B cell (primary cell): ENCODE results near the gene RNF167. TPM values are rescaled to one million over a fixed set of nuclear protein-coding genes. Genes with fewer than 3 reads are reported as not detected.

ENCODE experiments used
- ATAC-seq: fragments of 200-7000 bp; cut with Tn5 transposase; one replicate; pipeline ENCODE4 v1.10.0; 2021; ENCODE audit warnings: low read depth, mild to moderate bottlenecking, moderate number of reproducible peaks, moderate library complexity
- CTCF ChIA-PET: fragments of 350-600 bp; sonication (Branson Sonifier 250); formaldehyde crosslinking; loops from one replicate; lab custom pipeline; 2021; ENCODE audit warnings: antibody characterized with exemption, inconsistent platforms; lab: Charles Lee
- POLR2A ChIA-PET: fragments of 350-600 bp; sonication (Branson Sonifier 250); formaldehyde crosslinking; loops from one replicate; lab custom pipeline; 2021; ENCODE audit warnings: antibody characterized with exemption; lab: Charles Lee
- DNase-seq: peaks from one replicate; pipeline ENCODE4 v3.0.0; 2013
- H2AFZ ChIP-seq: 2 replicates; pipeline ENCODE4 v1.6.1; 2012; ENCODE audit warnings: mild to moderate bottlenecking, low read depth, low read length; ENCODE audit not compliant: insufficient read depth, poor library complexity, severe bottlenecking
- H3K27ac ChIP-seq, 2 donors: 1 replicate in 1 of 2; 2 replicates in 1 of 2; pipeline ENCODE4 v1.5.1; 2012 to 2013; ENCODE audit warnings: low read length in 2 of 2, mild to moderate bottlenecking in 2 of 2, moderate library complexity in 1 of 2
- H3K27me3 ChIP-seq, 4 experiments: fragments of 200-600 bp in 1 of 4; sonication (generic) in 1 of 4; replicated peaks in 1 of 4; 1 replicate in 2 of 4; 2 replicates in 2 of 4; pipeline versions ENCODE4 v1.6.1 to v1.7.0; 2013 to 2016; ENCODE audit warnings: low read length in 3 of 4, mild to moderate bottlenecking in 2 of 4, mixed read lengths in 1 of 4, moderate library complexity in 1 of 4; ENCODE audit not compliant: insufficient read depth in 4 of 4, control insufficient read depth in 3 of 4; ENCODE audit errors: control extremely low read depth in 1 of 4
- H3K36me3 ChIP-seq, 2 experiments: replicated peaks in 1 of 2; 1 replicate in 1 of 2; 2 replicates in 1 of 2; pipeline versions ENCODE4 v1.6.1 to v1.7.1; 2013; ENCODE audit warnings: low read length in 1 of 2; ENCODE audit not compliant: insufficient read depth in 2 of 2, control insufficient read depth in 1 of 2; ENCODE audit errors: control extremely low read depth in 1 of 2, extremely low read depth in 1 of 2
- H3K4me1 ChIP-seq, 2 donors: fragments of 200-600 bp in 1 of 2; sonication (generic) in 1 of 2; 1 replicate in 1 of 2; 2 replicates in 1 of 2; pipeline versions ENCODE4 v1.5.1 to v1.6.1; 2013 to 2017; ENCODE audit warnings: low read length in 2 of 2; ENCODE audit not compliant: control insufficient read depth in 2 of 2, insufficient read depth in 2 of 2
- H3K4me2 ChIP-seq: replicated peaks from 2 replicates; pipeline ENCODE3; 2012; ENCODE audit warnings: mild to moderate bottlenecking, low read depth, low read length; ENCODE audit not compliant: poor library complexity, severe bottlenecking
- H3K4me3 ChIP-seq, 5 experiments: fragments of 200-600 bp in 1 of 5; sonication (generic) in 1 of 5; 1 replicate in 3 of 5; 2 replicates in 2 of 5; pipeline versions ENCODE4 v1.5.1 to v1.7.0; 2011 to 2016; ENCODE audit warnings: low read length in 4 of 5, mild to moderate bottlenecking in 4 of 5, low read depth in 2 of 5, control low read depth in 1 of 5, moderate library complexity in 1 of 5; ENCODE audit not compliant: insufficient read depth in 1 of 5; ENCODE audit errors: control extremely low read depth in 1 of 5, extremely low read depth in 1 of 5
- H3K79me2 ChIP-seq: fragments of 200-600 bp; sonication (generic); one replicate; pipeline ENCODE4 v1.6.0; 2016; ENCODE audit warnings: low read length; ENCODE audit not compliant: control insufficient read depth, insufficient read depth
- H3K9ac ChIP-seq: fragments of 200-600 bp; sonication (generic); 2 replicates; pipeline ENCODE4 v1.6.1; 2017; ENCODE audit warnings: mild to moderate bottlenecking, low read length, moderate library complexity
- H3K9me3 ChIP-seq, 3 donors: one replicate each; pipeline versions ENCODE4 v1.6.1 to v1.7.1; 2013; ENCODE audit warnings: low read length in 2 of 3; ENCODE audit not compliant: control insufficient read depth in 2 of 3, insufficient read depth in 1 of 3; ENCODE audit errors: control extremely low read depth in 1 of 3
- H4K20me1 ChIP-seq: 2 replicates; pipeline ENCODE4 v1.6.0; 2012; ENCODE audit warnings: mild to moderate bottlenecking, low read length; ENCODE audit not compliant: insufficient read depth, control insufficient read depth, poor library complexity, severe bottlenecking
- H3K27ac Mint-ChIP-seq: one replicate; pipeline ENCODE4 v1.8.0; 2021; ENCODE audit warnings: mixed read lengths
- H3K27me3 Mint-ChIP-seq: one replicate; pipeline ENCODE4 v1.8.0; 2021; ENCODE audit warnings: mixed read lengths
- H3K4me1 Mint-ChIP-seq: one replicate; pipeline ENCODE4 v1.8.0; 2021; ENCODE audit warnings: mixed read lengths
- H3K4me3 Mint-ChIP-seq: one replicate; pipeline ENCODE4 v1.8.0; 2021; ENCODE audit warnings: mixed read lengths
- H3K9me3 Mint-ChIP-seq: one replicate; pipeline ENCODE4 v1.8.0; 2022; ENCODE audit warnings: mixed read lengths; ENCODE audit not compliant: insufficient read depth
- CTCF ChIP-seq: fragments of 200-600 bp; IDR thresholded peaks from one replicate; pipeline ENCODE4 v1.8.0; 2022; ENCODE audit warnings: antibody characterized with exemption, mild to moderate bottlenecking
- EZH2 ChIP-seq: IDR thresholded peaks from 2 replicates; pipeline ENCODE4 v1.6.1; 2012; ENCODE audit warnings: borderline replicate concordance, low read depth, mild to moderate bottlenecking, moderate library complexity, low read length; ENCODE audit not compliant: insufficient read depth, poor library complexity, severe bottlenecking
- WGBS: methylation state at CpG from one replicate; pipeline ENCODE4 v1.1.5; 2013; ENCODE audit warnings: missing lambda C conversion rate; ENCODE audit not compliant: insufficient coverage; 5-methylcytosine and 5-hydroxymethylcytosine counted together
- intact Hi-C: fragments of 100-400 bp; cut with micrococcal nuclease; formaldehyde crosslinking; loops from one replicate; pipeline ENCODE4 v1.10.0; 2022
- polyA plus RNA-seq: library from polyadenylated mRNA; depleted of rRNA; stranded (reverse); fragments of >200 nt; gene quantifications from 2 replicates; pipeline ENCODE4 v1.2.3, GENCODE V29; 2012
- total RNA-seq, 2 donors: library from RNA; stranded (reverse); fragments of 120-200 nt in 1 of 2; gene quantifications; 1 replicate in 1 of 2; 2 replicates in 1 of 2; pipeline versions ENCODE4 v1.2.3 to v1.2.4, GENCODE V29; 2013 to 2022

The RNF167 gene
- total and polyA plus RNA-seq, 2 donors (not counting 1 experiment from before 2014, with no cell fraction given): 143 to 186 TPM

- ChIA-PET CTCF (interaction anchor here (0.7 to 4.0 kb wide), 9 partner anchors 10 to 190 kb away, joined by 3 to 15 read pairs (median 4); partner anchors contain the start of gene SPAG7), POLR2A (interaction anchor here (0.6 to 2.1 kb wide), 6 partner anchors 11 to 547 kb away, joined by 3 to 9 read pairs (median 4); partner anchors contain the start of genes RNF167, SLC25A11 and SPAG7)
- TF ChIP-seq EZH2 (no peak), CTCF (peak; percentile 14)
- Mint-ChIP-seq H3K9me3 (no peaks in the 10 kb centered on the region), H3K27me3 (peaks cover 4% of the 10 kb centered on the region), H3K4me3 (peak within 1 kb of the TSS; percentile 93), H3K4me1 (peaks cover 48% of the 10 kb centered on the region), H3K27ac (peak within 1 kb of the TSS; percentile 93)
- Histone ChIP-seq H3K9ac (peak within 1 kb of the TSS; percentile 68), H3K9me3 (peaks cover 0 to 25% (median 0%) of the 10 kb centered on the region in 3 donors), H3K4me2 (peak within 1 kb of the TSS; percentile 98), H4K20me1 (no peaks in the 10 kb centered on the region), H3K27ac (peak within 1 kb of the TSS in 1 of 2 donors; percentile 55), H3K4me3 (peak within 1 kb of the TSS; percentile 32 to 73 (median 66)), H3K36me3 (peaks cover 0 to 24% of the 10 kb centered on the region in 2 experiments), H2AFZ (peak within 1 kb of the TSS; percentile 69), H3K79me2 (no peaks in the 10 kb centered on the region), H3K27me3 (peaks cover 0 to 27% (median 10%) of the 10 kb centered on the region in 4 experiments), H3K4me1 (peaks cover 45 to 53% of the 10 kb centered on the region in 2 donors)
- peak; percentile 83 for ATAC-seq
- DNase-seq: peak; percentile 97
- intact Hi-C loops: loop anchor here (1.0 to 5.0 kb wide), 4 partner anchors 68 to 332 kb away; partner anchors contain the start of genes PLD2, SPAG7 and ZFP3
- WGBS: 12% methylated on average over 60 of the region's 60 CpGs
These were observed 40.5 kb upstream of the RNF167 start, which contains the start of gene C17orf107 for GRCh38 chr17:4899341-4900230. TSS of gene C17orf107 (plus strand) at chr17:4899536. CDS start at chr17:4899763, 227 bp downstream.
